Neural progenitor cell (in vitro differentiated cells): ENCODE measurements around the gene MPHOSPH8.

Source experiments
- EZH2 ChIP-seq: fragments of 200-600 bp; sonication (generic); IDR thresholded peaks from 2 replicates; pipeline ENCODE4 v1.6.1; 2017; ENCODE audit warnings: antibody characterized with exemption, mild to moderate bottlenecking, moderate library complexity
- TF ChIP-seq, protein P1 (sequence below): fragments of 200-600 bp; sonication (generic); IDR thresholded peaks from 2 replicates; pipeline ENCODE4 v1.5.1; 2017; ENCODE audit warnings: antibody characterized with exemption, mild to moderate bottlenecking

- TF ChIP-seq, protein P1, sequence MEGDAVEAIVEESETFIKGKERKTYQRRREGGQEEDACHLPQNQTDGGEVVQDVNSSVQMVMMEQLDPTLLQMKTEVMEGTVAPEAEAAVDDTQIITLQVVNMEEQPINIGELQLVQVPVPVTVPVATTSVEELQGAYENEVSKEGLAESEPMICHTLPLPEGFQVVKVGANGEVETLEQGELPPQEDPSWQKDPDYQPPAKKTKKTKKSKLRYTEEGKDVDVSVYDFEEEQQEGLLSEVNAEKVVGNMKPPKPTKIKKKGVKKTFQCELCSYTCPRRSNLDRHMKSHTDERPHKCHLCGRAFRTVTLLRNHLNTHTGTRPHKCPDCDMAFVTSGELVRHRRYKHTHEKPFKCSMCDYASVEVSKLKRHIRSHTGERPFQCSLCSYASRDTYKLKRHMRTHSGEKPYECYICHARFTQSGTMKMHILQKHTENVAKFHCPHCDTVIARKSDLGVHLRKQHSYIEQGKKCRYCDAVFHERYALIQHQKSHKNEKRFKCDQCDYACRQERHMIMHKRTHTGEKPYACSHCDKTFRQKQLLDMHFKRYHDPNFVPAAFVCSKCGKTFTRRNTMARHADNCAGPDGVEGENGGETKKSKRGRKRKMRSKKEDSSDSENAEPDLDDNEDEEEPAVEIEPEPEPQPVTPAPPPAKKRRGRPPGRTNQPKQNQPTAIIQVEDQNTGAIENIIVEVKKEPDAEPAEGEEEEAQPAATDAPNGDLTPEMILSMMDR, result no peak
- TF ChIP-seq EZH2, result no peak
These were observed 10.2 kb downstream of the MPHOSPH8 start for GRCh38 chr13:19643652-19644051.
